Colonic mucosa (tissue), 4 donors: Measurements from ENCODE around the gene UBQLN2. TPM values are rescaled to one million over a fixed set of nuclear protein-coding genes. Genes with fewer than 3 reads are reported as not detected.

ENCODE experiments used
- DNase-seq: peaks from one replicate; pipeline ENCODE4 v3.0.0-alpha.2; 2020
- H3K27ac ChIP-seq: fragments of 200-600 bp; one replicate; pipeline ENCODE4 v1.8.0; 2021
- H3K27me3 ChIP-seq: fragments of 200-600 bp; one replicate; pipeline ENCODE4 v1.8.0; 2021
- H3K36me3 ChIP-seq: fragments of 200-600 bp; one replicate; pipeline ENCODE4 v1.8.0; 2021
- H3K4me1 ChIP-seq: fragments of 200-600 bp; one replicate; pipeline ENCODE4 v1.8.0; 2021; ENCODE audit warnings: mild to moderate bottlenecking
- H3K4me3 ChIP-seq: fragments of 200-600 bp; one replicate; pipeline ENCODE4 v1.8.0; 2021
- H3K9ac ChIP-seq, 2 donors: one replicate each; pipeline ENCODE4 v1.7.0; 2013; ENCODE audit warnings: control low read depth in 2 of 2, low read depth in 2 of 2, low read length in 2 of 2
- H3K9me3 ChIP-seq: fragments of 200-600 bp; one replicate; pipeline ENCODE4 v1.8.0; 2021
- CTCF ChIP-seq: fragments of 200-600 bp; IDR thresholded peaks from one replicate; pipeline ENCODE4 v1.8.0; 2022; ENCODE audit warnings: antibody characterized with exemption, mild to moderate bottlenecking
- intact Hi-C: fragments of 100-400 bp; cut with DNase I; formaldehyde crosslinking; loops from one replicate; pipeline ENCODE4 v1.14.1; 2022
- total RNA-seq, 2 donors: library from RNA; stranded (reverse); fragmentation: NEBNext Ultra II Directional in 1 of 2; extraction: Animal tissue kit (Norgen Biotek cat#: 25700) in 1 of 2; gene quantifications; one replicate each; pipeline ENCODE4 v1.2.1, GENCODE V29; 2021
- donor health status: healthy.
- donor health status: DM: no; HTN: no; CAD: no.
- donor health status: DM: no; HTN: no; CAD: no.

Gene UBQLN2
- total RNA-seq, 2 donors from 2014 or later: 25.8 to 28.9 TPM

GRCh38 chrX:56615282-56615681, 51.9 kb downstream of the UBQLN2 start:
- H3K9me3 ChIP-seq: no peaks in the 10 kb centered on the region
- H3K36me3 ChIP-seq: no peaks in the 10 kb centered on the region
- intact Hi-C loops: no loop called here
- no peaks in the 10 kb centered on the region for H3K27me3 ChIP-seq
- H3K4me3 ChIP-seq: no peak overlapping the region
- TF ChIP-seq CTCF: no peak
- no peak for DNase-seq
- no peak overlapping the region for H3K9ac ChIP-seq
- no peaks in the 10 kb centered on the region for H3K4me1 ChIP-seq
- no peak overlapping the region for H3K27ac ChIP-seq

Other genes with a start within 250 kb of the UBQLN2 start
- gene NBDY, start 165.6 kb downstream of the UBQLN2 start, total RNA-seq: 10 to 100 TPM; 17.6 to 23.3 TPM